LoVo (cell line): ENCODE data around the gene WDR7.
A peak's percentile ranks its signal among the peaks of the same experiment; 100 is the strongest.
"Not testable (repeated sequence)": the region's sequence is repeated elsewhere in the genome, so short reads cannot be mapped to it uniquely, and the experiment has no call there.

ENCODE experiments used
- DNase-seq: peaks from one replicate; pipeline ENCODE4 v3.0.0-alpha.2; 2016; ENCODE audit warnings: low spot score

The WDR7 gene

DNA sequence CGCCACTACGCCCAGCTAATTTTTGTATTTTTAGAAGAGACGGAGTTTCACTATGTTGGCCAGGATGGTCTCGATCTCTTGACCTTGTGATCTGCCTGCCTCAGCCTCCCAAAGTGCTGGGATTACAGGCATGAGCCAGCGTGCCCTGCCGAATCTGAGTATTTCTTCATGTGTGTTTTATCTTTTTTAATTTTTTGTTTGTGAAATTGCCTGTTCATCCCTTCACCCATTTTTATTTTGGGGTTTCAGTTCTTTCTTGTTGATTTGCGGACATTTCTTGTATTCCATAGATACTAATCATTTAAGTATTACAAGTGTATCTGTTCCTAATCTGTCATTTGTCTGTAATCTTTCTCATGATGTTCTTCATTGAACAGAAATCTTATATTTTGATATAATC is 3.1 kb downstream of the WDR7 start:
- DNase-seq, result not testable (repeated sequence)

DNA sequence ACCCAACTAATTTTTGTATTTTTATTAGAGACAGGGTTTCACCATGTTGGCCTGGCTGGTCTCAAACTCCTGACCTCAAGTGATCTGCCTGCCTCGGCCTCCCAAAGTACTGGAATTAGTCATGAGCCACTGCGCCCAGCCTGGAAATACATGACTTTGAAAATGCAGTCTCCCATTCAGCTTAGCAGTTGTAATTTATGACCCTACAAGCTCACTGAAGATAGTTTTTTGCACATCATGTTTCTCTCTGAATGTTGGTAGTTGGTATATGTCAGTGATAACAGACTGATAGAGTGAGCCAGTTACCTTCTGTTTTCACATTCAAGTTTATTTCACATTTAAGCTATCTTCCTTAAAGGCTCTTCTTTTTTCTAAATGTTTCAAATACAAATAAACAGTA is 7.1 kb downstream of the WDR7 start:
- no peak for DNase-seq

DNA sequence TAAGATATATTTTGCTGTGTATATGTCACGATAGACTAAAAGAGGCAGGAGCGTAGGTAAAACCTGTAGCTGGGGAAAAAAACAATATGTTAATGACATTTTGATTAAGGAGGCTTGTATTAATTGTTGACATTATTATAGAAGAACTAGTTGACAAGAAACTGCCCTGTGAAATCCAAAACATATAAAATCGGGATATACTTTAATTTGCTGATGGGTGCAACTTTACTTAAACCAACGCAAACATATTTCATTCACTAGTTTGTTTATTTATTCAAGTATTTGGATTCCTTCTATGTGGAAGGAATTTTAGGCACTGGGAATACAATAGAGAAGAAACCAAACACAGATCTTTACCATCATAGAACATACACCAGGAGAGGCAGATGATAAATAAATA is 8.0 kb downstream of the WDR7 start:
- DNase-seq, result no peak

DNA sequence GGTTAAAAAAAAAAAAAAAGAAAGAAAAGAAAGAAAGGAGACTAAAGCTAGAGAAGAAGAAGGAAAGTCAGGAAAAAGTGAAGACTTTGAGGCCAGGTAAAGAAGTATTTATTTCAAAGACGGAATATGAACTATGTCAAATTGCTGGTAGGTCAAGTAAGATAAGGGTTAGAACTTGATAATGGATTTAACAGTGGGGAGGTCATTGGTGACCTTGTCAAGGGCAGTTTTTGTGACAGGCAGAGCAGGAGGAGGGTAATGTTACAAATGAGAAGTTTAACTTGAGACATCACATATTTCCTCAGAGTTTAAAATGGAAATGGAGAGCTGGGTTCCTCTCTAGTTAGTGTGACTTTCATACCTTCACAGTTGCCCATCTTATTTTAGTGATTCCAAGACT is 9.5 kb downstream of the WDR7 start:
- no peak for DNase-seq

DNA sequence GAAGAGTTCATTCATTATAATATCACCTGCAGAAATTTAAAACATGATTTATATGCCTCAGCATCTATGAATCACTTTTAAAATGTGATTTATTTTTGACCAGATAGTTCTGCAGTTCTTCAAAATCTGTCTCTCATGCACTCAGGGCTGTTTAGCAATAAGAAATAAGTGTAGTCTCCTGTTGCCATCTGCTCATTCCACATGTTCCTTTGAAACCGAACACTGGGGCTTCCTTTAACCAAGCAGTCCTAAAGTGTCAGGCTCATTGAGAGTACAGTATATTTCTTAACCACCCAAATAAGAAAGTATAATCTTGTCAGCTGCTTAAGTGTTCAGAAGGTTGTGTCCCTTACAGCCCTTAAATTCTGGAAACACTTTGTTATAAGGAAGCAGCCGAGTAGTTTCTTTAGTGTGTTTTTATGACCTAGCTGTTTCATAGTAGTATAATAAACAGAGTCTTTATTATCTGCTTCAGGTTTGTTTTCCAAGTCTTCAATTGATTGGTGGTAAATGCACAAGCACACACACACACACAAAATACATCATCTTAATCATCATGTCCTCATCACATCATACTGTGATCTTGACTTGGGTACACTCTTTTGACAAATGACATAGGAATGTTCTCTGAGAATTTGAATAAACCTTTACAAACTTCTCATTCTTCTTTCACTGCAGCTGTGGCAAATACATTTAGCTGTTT is 10.4 kb downstream of the WDR7 start:
- DNase-seq, result no peak

DNA sequence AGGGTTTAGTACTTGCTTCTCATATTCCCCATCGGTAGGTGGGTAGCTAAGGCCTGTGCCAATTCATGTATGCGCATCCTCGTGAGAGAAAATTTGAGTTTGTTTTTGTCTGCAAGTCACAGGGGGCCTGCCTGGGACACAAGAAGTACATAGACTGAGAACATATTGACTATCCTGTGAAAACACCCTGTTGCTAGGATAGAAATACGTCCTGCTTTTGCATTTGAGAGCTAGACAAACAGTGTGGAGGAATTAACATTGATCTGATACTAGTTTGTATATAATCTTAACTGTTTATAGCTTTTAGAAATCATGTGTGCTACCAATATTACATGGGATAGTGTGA is 10.9 kb downstream of the WDR7 start:
- DNase-seq, result no peak

DNA sequence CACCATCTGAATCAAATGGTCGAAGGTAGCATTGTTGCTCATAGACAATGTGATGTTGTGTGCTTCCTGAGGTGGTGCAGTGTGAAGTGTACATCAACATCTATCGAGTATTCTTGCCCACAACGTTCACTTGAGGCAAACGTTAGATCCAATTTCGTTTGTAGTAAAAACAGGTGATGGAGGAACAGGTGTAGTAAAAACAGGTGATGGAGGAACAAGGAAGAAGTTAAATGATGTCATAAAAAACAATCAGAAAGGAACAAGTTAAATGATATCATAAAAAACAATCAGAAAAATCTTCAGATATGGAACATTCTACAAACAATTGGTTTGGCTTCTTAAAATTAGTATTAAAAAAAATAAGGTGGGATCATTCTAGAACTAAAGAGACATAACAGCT is 11.3 kb downstream of the WDR7 start:
- DNase-seq, result no peak

DNA sequence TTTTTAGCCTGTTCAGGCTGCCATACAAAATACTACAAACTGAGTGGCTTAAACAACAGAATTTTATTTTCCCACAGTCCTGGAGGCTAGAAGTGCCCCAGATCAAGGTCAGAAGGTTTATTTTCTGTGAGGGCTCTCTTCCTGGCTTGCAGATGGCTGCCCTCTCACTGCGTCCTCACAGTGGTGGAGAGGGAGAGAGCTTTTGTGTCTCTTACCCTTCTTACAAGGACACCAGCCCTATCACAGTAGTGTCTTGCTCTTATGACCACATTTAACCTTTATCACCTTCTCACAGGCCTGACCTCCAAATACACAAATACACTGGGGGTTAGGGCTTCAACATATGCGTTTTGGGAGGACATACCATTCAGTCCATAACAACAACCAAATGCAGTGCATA is 11.7 kb downstream of the WDR7 start:
- DNase-seq, result no peak

DNA sequence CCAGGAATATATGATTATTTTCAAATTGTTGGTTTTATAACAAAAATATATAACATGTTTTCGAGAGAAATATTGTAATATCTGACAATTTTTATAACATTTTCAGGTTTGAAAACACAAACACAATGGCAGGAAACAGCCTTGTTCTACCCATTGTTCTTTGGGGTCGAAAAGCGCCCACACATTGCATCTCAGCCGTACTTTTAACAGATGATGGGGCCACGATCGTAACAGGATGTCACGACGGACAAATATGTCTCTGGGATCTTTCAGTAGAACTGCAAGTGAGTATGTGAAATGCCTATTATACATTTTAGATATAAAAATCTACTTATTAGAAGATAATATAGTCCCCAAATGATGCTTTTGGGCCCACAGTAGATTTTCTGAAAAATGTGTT is 21.2 kb downstream of the WDR7 start:
- no peak for DNase-seq

DNA sequence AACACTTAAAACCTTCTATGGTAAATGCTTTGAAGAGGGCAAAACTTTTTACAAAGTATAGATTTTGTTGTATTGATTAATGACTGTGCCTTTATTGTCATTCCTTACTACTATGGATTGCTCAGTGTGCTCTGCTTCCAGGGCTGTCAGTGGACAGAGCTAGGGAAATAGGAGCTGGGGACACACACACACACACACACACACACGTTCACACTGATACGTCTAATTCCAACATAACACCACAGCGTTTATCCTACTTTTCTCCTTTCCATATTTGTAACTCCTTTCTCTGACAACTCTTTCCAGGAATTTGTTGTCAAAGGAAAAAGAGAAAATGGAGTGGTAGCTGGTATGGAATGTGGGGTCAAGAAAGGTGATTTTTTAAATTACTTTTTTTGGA is 21.8 kb downstream of the WDR7 start:
- no peak for DNase-seq

DNA sequence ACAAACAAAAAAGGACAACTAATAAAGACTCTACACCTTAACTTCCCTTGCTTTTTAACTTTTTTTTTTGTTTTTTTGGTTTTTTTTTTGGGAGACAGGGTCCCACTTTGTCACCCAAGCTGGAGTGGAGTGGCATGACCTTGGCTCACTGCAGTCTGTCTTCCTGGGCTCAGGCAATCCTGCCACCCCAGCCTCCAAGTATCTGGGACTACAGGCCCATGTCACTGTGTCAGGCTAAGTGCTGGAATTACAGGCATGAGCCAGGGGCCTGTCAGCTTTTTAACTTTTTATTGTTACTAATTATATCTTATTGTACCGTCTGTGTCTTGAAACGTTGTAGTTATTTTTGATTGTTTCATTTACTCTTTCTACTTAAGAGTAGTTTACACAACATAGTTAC is 25.5 kb downstream of the WDR7 start:
- DNase-seq, result no peak

DNA sequence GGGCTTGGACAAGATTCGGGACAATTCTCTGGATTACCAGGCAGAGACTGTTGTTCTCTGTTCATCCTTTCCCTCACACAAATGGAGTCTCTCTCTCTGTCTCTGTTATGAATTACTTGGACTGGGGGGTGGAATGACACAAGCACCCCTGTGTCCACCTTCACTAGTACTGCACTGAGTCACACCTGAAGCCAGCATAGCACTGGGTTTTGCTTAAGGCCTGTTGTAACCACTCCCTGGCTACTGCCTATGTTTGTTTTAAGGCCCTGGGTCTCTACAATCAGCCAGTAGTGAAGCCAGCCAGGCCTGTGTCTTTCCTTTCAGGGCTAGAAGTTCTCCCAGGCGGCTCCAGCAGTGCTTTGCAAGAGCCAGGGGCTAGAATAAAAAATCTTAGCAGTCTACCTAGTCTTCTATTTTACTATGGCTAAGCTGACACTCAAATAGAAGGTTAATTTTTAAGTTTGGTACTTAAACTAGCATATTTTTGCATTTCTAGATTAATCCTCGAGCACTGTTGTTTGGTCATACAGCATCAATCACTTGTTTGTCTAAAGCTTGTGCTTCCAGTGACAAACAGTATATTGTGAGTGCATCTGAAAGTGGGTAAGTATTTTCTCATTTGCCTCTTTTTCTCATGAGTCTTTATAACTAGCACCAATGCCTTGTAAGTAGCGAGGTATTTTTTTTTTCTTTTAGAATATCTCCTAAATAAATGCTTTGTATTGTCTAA is 27.8 kb downstream of the WDR7 start:
- DNase-seq, result no peak

DNA sequence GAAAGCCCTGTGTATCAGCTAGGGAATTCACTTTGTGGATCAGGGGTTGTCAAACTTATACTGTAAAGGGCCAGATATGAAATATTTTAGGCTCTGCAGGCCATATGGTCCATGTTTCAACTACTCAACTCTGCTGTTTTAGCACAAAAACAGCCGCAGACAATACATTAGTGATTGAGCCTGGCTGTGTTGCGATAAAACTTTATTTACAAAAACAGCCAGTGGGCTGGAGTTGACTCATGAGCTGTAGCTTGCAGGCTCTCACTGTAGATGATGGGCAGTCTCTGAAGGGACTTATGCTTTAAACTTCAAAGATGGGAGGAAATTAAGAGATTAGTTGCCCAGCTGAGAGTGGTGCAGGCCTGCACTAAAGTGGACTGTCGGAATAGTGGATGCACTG is 33.1 kb downstream of the WDR7 start:
- DNase-seq, result no peak

DNA sequence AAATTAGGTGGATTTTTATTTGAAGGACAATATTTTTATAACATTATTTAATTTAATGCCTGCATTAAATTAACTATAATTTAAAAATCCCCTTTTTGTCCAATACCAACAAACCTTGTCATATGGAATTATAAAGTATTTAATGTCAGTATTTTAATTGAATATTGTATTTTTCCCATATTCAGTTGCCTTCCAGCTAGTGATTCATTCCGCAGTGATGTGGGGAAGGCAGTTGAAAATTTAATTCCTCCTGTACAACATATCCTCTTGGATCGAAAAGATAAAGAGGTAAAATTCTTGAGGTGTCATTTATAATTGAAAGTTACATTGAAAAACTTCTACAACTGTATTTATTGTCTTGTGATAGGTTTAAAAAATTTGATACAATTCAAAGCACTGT is 40.4 kb downstream of the WDR7 start:
- no peak for DNase-seq

DNA sequence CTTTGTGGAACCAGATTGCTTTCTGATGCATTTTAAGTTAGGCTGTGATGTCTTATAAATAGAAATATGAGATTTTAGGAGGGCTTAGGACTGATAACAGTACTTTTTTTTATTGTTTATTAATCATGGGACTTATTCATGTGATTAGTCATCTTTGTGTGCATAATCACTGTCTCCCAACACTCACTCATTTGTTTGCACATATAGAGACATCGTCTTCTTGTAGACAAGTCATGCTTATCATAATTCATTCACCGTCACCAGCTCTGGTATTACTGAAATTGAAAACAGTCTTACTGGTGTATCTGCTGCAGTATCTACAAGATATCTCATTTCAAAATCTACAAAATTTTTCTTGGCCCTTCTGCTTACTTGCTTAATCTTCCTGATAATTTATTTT is 45.8 kb downstream of the WDR7 start:
- DNase-seq, result no peak

DNA sequence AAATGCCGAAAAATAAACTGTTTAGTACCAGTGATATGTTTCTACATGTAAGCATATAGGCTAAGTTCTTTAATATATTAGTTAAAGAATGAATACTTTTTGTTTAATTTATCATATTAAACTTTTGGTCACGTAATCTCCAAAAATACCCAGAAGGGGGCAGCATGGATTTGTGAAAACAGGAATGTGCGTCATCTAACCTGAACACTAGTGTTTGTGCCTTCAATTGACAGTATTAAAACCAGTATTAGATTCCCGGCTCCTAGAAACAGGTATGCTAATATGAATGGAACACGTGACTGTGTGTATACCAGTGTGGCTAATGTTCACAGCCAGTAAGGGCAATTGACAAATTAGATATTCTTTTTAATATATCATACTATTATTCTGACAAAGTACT is 51.8 kb downstream of the WDR7 start:
- peak; percentile 37 for DNase-seq

DNA sequence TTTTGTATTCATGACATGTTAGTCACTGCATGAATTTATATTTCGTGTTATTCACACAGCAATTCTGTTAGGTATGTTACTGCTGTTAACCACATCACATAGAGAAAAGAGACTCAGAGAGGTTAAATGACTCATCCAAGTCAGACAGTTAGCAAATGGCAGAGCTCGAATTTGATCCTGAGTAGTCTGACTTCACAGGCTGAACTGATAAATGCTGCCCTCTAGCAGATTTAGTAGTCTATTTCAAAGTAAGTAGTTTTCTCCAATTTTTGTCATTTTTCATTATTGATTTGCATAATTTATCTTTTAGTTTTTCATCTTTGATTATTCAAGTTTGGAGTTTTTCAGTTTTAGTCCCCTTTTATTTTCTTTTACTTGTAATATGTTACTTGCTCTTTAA is 58.3 kb downstream of the WDR7 start:
- peak; percentile 51 for DNase-seq

DNA sequence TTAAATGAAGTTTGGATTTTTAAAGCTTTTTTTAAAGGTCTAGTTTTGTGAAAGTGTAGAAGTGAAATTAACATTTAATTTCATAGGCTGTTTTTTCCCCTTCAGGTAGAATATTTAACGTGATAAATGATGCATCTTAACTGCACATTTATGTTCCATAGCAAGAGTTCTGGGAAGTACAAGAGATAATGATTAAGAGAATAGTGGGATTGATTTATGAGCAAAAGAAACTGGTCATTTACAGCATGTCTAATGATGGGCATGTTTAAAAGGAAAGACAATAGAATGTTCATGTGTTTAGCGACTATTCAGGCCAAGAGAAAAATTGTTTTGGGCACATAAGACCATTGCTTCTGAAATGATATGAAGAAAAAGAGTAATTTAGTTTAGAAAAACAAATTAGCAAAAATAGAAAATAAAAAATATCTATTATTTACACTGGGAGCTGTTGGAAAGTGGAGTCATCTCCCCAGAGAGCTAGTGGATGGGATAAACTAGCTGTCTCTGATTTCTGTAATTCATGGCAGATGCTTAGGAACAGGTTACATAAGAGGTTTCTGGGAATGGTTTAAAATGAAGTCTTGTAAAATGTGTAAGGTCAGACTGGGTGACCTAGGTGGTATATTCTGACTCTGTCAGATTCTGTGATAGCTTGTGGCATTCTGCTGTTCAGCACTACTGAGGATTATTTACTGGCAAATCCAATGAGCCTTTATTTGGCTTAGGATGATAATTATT is 60.7 kb downstream of the WDR7 start:
- no peak for DNase-seq

DNA sequence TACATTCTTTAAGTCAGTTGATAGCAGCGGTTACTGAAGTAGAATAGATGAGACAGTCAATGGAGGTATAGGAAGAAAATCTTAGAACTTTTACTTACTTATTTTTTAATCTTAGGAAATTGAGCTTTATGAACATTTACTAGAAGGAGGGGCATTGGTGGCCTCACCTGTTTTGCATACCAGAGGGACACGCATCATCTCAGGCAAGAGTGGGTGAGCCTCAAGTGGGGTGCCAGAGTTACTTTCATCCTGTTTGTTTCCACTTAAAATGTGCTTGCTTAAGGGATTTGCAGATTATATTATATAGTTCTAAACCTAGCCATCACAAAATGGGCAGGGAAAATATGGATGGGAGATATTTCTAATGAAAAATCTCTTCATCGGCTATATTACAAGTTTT is 61.6 kb downstream of the WDR7 start:
- DNase-seq, result no peak

DNA sequence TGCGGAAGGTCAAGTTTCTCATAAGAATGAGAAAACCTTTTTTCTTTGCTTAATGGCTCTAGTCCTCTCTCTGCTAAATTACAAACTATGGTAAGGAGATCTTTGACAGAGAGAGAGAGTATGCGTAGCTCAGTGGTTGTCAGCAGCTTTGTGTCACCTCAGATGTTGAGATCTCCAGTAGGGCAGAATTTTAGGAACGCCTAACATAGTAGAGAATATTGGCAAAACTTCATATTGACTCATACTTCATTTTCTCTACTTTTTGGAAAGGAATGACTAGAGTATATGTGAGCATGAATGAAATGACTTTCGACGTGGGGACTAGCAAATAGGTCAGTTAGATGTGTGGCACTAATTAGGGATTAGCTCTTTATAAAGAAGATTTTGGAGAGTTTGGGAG is 64.0 kb downstream of the WDR7 start:
- DNase-seq, result no peak

DNA sequence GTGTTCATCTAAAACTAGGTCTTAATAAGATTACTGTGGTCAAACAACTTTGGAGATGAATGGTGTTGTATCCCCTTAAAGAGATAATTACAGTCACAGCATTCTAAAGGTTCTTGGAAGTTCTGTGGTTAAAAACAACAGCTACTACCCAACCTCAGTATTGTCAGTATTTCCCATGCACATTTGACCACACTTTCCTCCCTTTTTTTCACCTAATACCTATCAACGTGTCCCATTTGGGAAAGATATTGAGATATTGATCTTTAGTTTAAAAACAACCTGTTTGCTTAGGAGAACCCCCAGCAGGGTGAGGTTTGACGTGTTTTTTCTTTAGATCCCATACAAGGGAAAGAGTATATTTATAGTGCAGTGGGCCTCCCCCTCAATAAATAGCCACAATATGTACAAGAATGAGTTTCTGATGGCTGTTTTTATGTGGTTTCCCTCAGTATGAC is 65.6 kb downstream of the WDR7 start:
- no peak for DNase-seq

DNA sequence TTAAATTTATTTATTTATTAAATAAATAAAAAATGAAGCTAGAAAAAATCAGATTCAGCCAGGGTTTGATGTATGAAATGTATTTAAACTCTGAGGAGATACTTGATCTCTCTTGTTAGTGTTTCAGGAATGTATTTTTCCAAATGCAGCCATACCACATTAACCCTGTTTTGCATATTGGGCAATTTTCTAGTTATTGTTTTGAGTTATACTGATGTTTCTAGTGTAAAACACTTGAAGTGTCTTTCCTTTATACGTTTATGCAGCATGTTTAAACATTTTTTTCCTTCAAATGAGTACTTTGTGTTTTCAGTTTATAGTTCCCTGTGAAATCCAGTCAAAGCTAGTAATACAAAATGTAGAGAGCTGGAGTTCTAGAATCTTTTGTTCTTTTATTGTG is 69.9 kb downstream of the WDR7 start:
- DNase-seq, result no peak

DNA sequence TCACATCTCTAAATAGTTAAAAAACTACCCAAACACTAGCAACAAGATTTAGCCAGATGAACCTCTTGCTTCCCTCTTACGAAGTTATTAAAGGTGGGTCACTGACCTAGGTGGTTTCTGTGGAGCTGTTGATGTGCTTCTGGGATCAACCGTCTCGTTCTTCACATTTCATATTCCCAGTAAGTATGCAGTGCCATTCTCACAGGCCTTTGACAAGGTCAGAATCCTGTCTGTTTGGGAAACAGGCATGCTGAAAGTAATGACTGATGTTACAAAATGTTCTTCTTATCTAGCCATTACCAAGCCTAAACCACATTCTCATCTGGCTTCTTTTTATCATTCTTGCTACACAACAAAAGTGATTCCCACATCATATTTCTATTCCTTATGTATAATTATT is 70.3 kb downstream of the WDR7 start:
- DNase-seq, result no peak
